ENCODE measurements around the gene PPFIBP1.
"Not testable (repeated sequence)": the region's sequence is repeated elsewhere in the genome, so short reads cannot be mapped to it uniquely, and the experiment has no call there.

PPFIBP1 gene

GRCh38 chr12:27730097-27730588 is 206.1 kb downstream of the PPFIBP1 start:
- no peak for DNase-seq

GRCh38 chr12:27732281-27732680 is 208.3 kb downstream of the PPFIBP1 start:
- no peak for DNase-seq

DNA sequence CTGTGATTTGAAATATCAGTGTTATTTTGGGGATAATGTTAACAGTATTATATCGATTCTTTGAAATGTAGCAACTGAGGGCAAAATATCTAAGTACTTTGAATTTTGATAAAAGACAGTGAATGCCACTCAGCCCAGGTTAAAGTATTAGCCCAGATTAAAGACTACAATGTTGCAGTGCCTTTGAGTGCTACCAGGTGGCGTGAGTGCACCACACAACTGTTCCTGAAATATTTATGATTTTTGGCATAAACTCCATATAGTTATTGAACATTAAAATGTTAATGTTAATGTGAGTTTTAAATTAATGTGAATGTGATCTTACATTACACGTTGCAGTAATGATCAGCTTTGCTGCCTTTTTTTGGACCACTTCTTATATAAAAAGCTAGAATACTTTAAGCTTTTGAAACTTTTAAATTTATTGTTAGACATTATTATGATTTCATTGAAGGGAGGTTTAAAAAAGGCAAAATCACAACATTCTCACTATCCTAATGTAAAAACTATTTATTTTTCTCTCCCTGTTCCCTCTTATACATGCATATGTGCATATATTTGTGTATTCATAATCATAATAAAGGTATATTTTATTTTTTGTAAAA is 209.1 kb downstream of the PPFIBP1 start:
- no peak for DNase-seq

GRCh38 chr12:27733791-27734190 is 209.8 kb downstream of the PPFIBP1 start:
- no peak for DNase-seq

DNA sequence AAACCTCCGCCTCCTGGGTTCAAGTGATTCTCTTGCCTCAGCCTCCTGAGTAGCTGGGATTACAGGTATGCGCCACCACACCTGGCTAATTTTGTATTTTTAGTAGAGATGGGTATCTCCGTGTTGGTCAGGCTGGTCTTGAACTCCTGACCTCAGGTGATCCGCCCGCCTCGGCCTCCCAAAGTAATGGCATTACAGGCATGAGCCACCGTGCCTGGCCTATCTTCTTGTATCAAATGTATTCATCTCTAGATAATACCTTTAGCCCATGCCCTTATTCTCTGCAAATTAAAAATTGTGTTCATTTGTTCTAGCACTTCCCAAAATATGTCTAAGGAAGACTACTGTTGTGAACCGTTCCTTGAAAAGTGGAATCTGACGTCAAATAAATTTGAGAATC is 210.3 kb downstream of the PPFIBP1 start:
- DNase-seq = not testable (repeated sequence)

- DNase-seq = no peak
Measured at GRCh38 chr12:27743601-27744000, 219.6 kb downstream of the PPFIBP1 start.
